Activated CD4-positive, alpha-beta T cell treated with anti-CD3 and anti-CD28 coated beads, Interleukin-2, Interleukin-6, amounts not matched to agents 100 ng/mL and 50 ng/mL, durations not matched to agents 16 hours and 8 hours (primary cell): ENCODE results near the gene ADGRA1.
A peak's percentile ranks its signal among the peaks of the same experiment; 100 is the strongest.

Experiments used
- DNase-seq: peaks from one replicate; pipeline ENCODE4 v3.0.0-alpha.2; 2020

ADGRA1 gene

DNA sequence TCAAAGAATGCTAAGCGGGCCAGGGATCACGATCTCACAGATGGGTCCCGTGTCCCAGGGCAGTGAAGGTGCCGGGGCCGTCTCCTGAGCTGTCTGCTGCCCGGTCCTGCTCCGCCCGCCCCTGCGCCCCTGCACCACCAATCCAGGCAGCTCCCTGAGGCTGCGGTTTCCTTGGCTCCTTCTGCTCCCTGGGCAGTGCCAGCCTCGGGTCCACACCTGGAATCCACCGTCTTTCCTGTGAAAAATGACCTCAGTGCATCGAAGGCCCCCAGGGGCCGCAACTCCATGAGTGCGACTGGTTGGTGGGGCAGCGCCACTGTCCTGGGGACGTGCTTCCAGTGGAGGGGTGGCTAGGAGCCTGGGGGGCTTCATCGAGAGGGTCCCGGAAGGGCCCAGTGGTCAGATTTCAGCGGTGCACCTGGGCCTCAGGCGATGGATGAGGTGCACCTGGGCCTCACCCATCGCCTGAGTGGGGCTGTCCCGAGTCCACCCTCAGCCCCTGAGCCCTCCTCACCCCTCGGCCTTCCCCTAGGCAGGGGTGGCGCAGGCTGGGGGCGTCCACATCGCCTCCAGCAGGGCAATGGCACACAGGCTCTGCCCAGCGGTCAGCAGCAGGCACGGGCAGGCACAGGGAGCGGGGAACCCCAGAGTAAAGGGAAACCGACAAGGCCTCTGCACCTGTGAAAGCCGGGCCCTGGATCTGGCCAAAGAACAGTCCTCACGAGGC lies 27.2 kb downstream of the ADGRA1 start:
- no peak for DNase-seq

- no peak for DNase-seq
Measured at GRCh38 chr10:133115453-133115842, 27.7 kb downstream of the ADGRA1 start.

DNA sequence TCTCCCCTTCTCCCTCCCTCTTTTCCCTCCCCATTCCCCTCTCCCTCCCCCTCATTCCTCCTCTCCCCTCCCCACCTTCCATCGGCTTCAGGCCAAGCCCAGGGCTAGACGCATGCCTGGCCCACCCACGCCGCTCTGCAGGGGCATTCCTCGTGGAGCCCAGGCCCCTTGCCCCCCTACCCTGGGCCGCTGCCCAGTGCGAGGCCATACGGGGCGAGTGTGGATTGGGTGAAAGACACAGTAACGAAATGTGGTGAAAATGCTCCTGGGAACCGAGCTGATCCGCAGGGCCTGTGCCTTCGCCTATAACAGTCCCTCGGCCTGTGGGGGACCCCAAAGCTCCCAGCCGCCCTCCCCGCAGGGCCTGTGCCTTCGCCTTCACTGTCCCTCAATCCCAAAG lies 28.3 kb downstream of the ADGRA1 start:
- no peak for DNase-seq

DNA sequence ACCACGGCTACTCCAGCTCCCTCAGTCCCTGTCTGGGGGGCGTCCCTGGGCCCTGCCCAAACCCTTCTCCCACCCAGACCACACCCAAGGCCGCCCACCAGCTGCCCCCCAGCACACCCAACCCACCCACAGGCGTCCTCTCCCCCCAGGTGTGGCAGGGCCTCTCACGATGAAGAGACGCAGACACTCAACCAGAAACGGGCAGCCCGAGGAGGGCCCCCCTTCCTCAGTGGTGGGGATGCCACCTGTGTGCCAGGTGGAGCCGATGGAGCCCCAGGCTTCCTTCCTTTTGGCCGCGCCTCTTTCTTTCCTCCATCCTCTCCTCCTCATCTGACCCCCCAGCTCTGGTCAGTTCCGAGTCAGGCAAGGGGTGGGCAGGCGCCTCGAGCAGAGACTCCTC lies 28.7 kb downstream of the ADGRA1 start:
- DNase-seq = no peak

- no peak for DNase-seq
Measured at GRCh38 chr10:133117036-133117687, 29.4 kb downstream of the ADGRA1 start.

GRCh38 chr10:133117688-133118071 lies 30.0 kb downstream of the ADGRA1 start:
- DNase-seq = no peak

DNA sequence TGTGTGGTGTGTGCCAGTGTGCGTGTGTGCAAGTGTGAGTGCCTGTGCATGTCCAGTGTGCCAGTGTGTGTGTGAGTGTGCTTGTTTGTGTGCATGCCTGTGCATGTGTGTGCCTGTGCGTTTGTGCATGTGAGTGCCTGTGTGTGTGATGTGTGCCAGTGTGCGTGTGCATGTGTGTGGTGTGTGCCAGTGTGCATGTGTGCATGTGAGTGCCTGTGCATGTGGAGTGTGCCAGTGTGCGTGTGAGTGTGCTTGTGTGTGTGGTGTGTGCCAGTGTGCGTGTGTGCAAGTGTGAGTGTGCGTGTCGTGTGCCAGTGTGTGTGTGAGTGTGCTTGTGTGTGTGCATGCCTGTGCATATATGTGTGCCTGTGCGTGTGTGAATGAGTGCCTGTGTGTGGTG lies 33.8 kb downstream of the ADGRA1 start:
- DNase-seq = no peak

DNA sequence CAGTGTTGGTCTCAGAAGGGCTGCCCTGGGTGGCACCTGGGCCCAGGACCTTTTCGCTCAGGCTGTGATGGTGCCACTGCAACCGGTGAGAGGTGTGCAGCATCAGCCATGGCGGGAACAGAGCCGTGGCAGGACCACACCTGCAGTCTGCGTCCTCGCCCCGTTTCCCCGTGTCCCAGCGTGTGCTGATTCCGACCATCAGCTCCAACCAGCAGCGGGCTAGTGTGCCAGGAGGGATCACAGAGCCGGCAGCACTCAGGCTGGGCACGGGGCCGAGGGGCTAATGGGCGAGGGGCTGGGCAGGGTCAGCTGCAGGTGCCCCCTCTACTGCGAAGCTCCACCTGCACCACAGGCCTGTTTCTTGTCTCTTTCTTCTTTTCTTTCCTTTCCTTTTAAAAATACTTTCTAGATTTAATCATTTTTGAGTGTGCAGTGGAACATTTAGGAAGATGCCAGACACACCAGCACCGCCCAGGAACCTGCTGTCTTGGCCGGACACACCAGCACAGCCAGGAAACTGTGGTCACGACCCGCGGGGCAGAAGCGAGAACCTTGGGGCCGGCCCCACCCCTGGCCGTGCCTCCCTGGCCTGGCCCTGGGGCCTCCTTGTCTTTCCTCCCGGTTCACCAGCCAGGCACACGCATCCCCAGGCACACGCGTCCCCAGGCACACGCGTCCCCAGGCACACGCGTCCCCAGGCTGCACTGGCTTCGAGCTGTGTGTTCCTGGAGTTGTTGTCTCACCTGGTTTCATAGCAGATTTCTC lies 34.6 kb downstream of the ADGRA1 start:
- DNase-seq = no peak

DNA sequence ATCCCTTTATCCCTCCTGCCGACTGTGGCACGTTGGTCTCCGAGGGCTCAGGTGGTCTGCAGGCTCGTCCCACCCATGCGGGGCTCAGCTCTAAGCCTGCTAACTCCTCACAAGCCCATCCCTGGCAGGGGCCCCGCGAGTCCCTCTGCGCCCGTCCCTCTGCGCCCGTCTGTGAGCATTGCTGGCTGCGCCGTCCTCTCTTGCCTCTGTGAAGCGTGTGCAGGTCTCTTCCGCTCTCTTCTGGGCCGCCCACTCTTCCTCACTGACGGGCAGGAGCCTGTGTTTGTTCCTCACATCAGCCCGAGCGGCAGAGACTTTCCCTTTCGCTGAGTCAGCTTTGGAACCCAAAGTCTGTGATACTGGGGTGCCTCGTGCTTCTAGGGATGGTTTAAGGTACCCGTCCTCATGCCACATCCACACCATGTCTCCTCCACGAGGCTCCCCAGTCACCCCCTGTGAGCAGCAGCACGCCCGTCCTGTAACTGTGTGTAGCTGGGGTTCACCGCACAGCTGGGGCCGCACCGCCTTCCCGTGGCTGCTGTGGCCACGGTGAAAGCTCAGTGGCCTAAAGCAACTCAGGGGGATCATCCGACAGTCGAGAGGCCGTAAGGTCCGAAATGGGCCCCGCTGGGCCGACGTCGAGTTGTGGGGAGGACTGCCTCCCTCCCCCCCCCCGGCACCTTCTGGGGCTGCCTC lies 35.5 kb downstream of the ADGRA1 start:
- DNase-seq = no peak

DNA sequence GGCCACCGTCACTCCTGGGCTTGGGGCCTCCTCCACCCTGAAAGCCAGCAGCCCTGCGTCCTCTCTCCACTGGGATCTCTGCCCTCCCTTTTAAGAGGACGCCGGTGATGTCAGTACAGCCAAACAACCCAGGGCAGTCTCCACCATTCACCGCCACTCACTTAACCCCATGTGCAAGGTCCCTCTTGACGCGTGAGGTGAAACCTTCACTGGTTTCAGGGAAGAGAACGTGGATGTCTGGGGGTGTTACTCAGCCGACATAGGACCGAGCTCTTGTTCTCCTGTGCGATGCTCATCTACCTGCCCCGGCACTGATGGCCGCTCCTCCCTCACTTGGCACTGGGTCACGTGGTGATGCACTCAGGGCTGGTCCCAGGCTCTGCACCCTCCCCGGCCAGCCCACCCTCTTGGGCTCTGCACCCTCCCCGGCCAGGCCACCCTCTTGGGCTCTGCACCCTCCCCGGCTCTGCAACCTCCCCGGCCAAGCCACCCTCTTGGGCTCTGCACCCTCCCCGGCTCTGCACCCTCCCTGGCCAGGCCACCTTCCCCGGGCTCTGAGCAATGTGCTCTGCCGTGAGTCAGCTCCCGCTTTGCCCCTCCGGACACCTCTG lies 36.1 kb downstream of the ADGRA1 start:
- DNase-seq = no peak

GRCh38 chr10:133124357-133125211 lies 36.9 kb downstream of the ADGRA1 start:
- DNase-seq = peak; percentile 17

- no peak for DNase-seq
Measured at GRCh38 chr10:133125901-133126300, 38.2 kb downstream of the ADGRA1 start.

GRCh38 chr10:133126431-133127290 lies 38.9 kb downstream of the ADGRA1 start:
- DNase-seq = no peak

GRCh38 chr10:133127291-133128125 lies 39.8 kb downstream of the ADGRA1 start:
- peak; percentile 43 for DNase-seq

DNA sequence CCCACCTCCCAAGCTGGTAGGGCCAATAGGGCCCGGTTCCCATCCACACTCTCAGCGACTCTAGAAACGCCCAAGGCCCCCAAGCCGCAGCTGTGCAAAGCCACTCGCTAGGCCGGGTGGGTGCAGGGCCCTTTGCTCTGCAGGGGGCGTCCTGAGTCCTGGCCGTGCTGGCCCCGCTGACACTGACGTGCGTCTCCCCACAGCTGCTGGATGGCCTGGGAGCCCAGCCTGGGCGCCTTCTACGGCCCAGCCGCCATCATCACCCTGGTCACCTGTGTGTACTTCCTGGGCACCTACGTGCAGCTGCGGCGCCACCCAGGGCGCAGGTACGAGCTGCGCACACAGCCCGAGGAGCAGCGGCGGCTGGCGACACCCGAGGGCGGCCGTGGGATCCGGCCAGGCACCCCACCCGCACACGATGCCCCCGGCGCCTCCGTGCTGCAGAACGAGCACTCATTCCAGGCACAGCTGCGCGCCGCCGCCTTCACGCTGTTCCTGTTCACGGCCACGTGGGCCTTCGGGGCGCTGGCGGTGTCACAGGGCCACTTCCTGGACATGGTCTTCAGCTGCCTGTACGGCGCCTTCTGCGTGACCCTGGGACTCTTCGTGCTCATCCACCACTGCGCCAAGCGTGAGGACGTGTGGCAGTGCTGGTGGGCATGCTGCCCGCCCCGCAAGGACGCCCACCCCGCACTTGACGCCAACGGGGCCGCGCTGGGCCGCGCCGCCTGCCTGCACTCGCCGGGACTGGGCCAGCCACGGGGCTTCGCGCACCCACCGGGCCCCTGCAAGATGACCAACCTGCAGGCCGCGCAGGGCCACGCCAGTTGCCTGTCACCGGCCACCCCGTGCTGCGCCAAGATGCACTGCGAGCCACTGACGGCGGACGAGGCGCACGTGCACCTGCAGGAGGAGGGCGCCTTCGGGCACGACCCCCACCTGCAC lies 40.7 kb downstream of the ADGRA1 start:
- no peak for DNase-seq

DNA sequence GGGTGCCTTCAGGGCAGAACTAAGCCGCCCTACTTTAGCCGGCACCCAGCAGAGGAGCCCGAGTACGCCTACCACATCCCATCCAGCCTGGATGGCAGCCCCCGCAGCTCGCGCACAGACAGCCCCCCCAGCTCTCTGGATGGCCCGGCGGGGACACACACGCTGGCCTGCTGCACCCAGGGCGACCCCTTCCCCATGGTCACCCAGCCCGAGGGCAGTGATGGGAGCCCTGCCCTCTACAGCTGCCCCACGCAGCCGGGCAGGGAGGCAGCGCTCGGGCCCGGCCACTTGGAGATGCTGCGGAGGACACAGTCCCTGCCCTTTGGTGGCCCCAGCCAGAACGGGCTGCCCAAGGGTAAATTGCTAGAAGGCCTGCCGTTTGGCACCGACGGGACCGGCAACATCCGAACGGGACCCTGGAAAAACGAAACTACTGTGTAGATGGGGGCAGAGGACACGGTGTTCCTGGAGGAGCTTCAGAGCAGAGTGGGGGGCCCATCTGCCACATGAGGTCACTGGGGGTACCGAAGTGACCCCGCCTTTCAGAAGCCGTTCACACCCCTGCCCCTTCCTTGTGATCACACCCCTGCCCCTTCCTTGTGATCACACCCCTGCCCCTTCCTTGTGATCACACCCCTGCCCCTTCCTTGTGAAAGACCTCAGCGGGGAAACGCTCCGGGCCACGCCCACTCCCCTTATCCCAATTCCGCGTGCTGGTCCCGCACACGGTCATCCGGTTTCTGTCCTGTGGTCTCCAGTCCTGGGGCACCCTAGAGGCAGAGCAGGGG lies 41.5 kb downstream of the ADGRA1 start:
- DNase-seq = no peak

DNA sequence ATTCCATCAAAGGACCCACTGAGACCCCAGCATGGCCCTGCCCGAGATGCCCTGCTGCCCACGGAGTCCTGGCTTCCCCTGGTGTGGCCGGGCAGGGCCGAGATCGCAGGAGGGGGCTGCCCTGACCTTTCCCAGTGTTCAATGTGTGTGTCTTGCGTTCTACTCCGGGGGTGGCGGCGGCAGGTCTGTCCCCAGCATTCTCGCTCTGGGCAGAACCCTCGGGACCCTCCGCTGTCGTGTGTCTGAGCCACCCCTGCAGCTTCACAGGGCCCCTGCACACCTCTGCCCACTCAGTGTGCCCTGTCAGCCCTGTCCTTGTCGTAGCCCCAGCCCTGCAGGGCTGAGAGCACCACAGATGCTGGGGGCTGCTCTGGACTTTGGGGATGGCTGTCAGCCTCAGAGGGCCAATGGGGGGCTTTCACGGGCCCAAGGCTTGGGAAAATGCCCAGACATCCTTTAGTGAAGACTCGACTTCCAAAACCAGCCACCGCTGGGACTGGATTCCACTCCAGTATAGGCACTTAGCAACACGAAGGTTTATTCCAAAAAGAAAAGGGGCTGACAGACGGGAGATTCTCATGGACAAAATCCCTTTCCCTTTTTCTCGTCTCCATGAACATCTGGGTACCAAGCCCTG lies 42.3 kb downstream of the ADGRA1 start:
- no peak for DNase-seq
